Keratinocyte (primary cell): ENCODE measurements around the gene GNPNAT1. TPM values are rescaled to one million over a fixed set of nuclear protein-coding genes. Genes with fewer than 3 reads are reported as not detected.

Experiments used
- DNase-seq: peaks from one replicate; pipeline ENCODE4 v3.0.0-alpha.2; 2011; ENCODE audit warnings: low read depth, missing footprints, low spot score
- FAIRE-seq: peaks from 2 replicates; lab custom pipeline; 2011; peaks lifted over from hg19 to GRCh38; lab: Jason Lieb, UNC
- H2AFZ ChIP-seq: 2 replicates; pipeline ENCODE4 v1.6.0; 2012; ENCODE audit warnings: low read length, control low read depth, inconsistent platforms; ENCODE audit not compliant: control insufficient read depth
- H3K27ac ChIP-seq: 2 replicates; pipeline ENCODE4 v1.5.1; 2011; ENCODE audit warnings: low read length; ENCODE audit not compliant: control insufficient read depth, insufficient read depth
- H3K27me3 ChIP-seq: 3 replicates; pipeline ENCODE4 v1.6.0; 2011; ENCODE audit warnings: low read length; ENCODE audit not compliant: control insufficient read depth, insufficient read depth; ENCODE audit errors: extremely low read depth
- H3K36me3 ChIP-seq, 2 experiments: 2 replicates in 1 of 2; 3 replicates in 1 of 2; pipeline ENCODE4 v1.5.1; 2011; ENCODE audit warnings: low read length in 2 of 2, mild to moderate bottlenecking in 1 of 2; ENCODE audit not compliant: control insufficient read depth in 2 of 2, insufficient read depth in 2 of 2; ENCODE audit errors: extremely low read depth in 1 of 2
- H3K4me1 ChIP-seq: 3 replicates; pipeline ENCODE4 v1.5.1; 2011; ENCODE audit warnings: low read length; ENCODE audit not compliant: control insufficient read depth, insufficient read depth; ENCODE audit errors: extremely low read depth
- H3K4me2 ChIP-seq: 3 replicates; pipeline ENCODE4 v1.6.0; 2011; ENCODE audit warnings: low read depth, low read length; ENCODE audit not compliant: control insufficient read depth, insufficient read depth; ENCODE audit errors: extremely low read depth
- H3K4me3 ChIP-seq, 3 experiments: fragments of 200-600 bp in 1 of 3; sonication (generic) in 1 of 3; 2 replicates in 2 of 3; 3 replicates in 1 of 3; pipeline ENCODE4 v1.5.1; 2011 to 2016; ENCODE audit warnings: low read length in 3 of 3, mild to moderate bottlenecking in 3 of 3, control low read depth in 2 of 3, inconsistent platforms in 1 of 3, low read depth in 1 of 3, mixed read lengths in 1 of 3, mixed run types in 1 of 3, moderate library complexity in 1 of 3; ENCODE audit not compliant: control insufficient read depth in 2 of 3, insufficient read depth in 2 of 3; ENCODE audit errors: extremely low read depth in 1 of 3
- H3K79me2 ChIP-seq: 2 replicates; pipeline ENCODE4 v1.6.0; 2012; ENCODE audit warnings: low read length; ENCODE audit not compliant: control insufficient read depth, insufficient read depth
- H3K9ac ChIP-seq: 3 replicates; pipeline ENCODE4 v1.6.0; 2011; ENCODE audit warnings: low read length; ENCODE audit not compliant: control insufficient read depth, insufficient read depth; ENCODE audit errors: extremely low read depth
- H3K9me1 ChIP-seq: 3 replicates; pipeline ENCODE4 v1.6.0; 2011; ENCODE audit warnings: low read length; ENCODE audit not compliant: control insufficient read depth, insufficient read depth; ENCODE audit errors: extremely low read depth
- H3K9me3 ChIP-seq: 2 replicates; pipeline ENCODE4 v1.5.1; 2012; ENCODE audit warnings: low read depth, low read length; ENCODE audit not compliant: control insufficient read depth
- H4K20me1 ChIP-seq: 3 replicates; pipeline ENCODE4 v1.6.0; 2011; ENCODE audit warnings: low read length; ENCODE audit not compliant: control insufficient read depth, insufficient read depth; ENCODE audit errors: extremely low read depth
- EZH2 ChIP-seq: IDR thresholded peaks from one replicate; pipeline ENCODE4 v1.6.1; 2012; ENCODE audit warnings: inconsistent platforms, mild to moderate bottlenecking, low read length, moderate library complexity
- dilution Hi-C: fragments of 300-500 bp; cut with MboI; formaldehyde crosslinking; loops from one replicate; pipeline ENCODE4 v1.7.0; 2020; ENCODE audit warnings: low sequenced_read_pairs; ENCODE audit not compliant: extremely low pct_ligation_motif_present
- polyA plus RNA-seq, 5 experiments: library from polyadenylated mRNA; depleted of rRNA in 3 of 5; stranded (reverse) in 3 of 5; stranded (forward) in 1 of 5; unstranded in 1 of 5; fragments of >200 nt; gene quantifications; 1 replicate in 1 of 5; 2 replicates in 3 of 5; 3 replicates in 1 of 5; pipeline versions ENCODE4 v1.2.1 to v1.2.3, GENCODE V29; 2011 to 2012; ENCODE audit warnings: missing spikeins in 2 of 5, low read depth in 1 of 5, low replicate concordance in 1 of 5
- TF ChIP-seq, protein P1 (sequence below), 3 experiments: IDR thresholded peaks in 1 of 3; conservative IDR thresholded peaks in 1 of 3; optimal IDR thresholded peaks in 1 of 3; 2 replicates in 2 of 3; 3 replicates in 1 of 3; pipeline versions ENCODE3 to v1.5.1; 2011; ENCODE audit warnings: low read length in 3 of 3, mild to moderate bottlenecking in 3 of 3, moderate library complexity in 2 of 3, control low read depth in 1 of 3, inconsistent platforms in 1 of 3; ENCODE audit not compliant: insufficient read depth in 2 of 3; ENCODE audit errors: extremely low read depth in 1 of 3

Gene GNPNAT1
- polyA plus RNA-seq, 1 donor (not counting 4 experiments of a cell fraction or from before 2014, with no cell fraction given), result 45.5 TPM

DNA sequence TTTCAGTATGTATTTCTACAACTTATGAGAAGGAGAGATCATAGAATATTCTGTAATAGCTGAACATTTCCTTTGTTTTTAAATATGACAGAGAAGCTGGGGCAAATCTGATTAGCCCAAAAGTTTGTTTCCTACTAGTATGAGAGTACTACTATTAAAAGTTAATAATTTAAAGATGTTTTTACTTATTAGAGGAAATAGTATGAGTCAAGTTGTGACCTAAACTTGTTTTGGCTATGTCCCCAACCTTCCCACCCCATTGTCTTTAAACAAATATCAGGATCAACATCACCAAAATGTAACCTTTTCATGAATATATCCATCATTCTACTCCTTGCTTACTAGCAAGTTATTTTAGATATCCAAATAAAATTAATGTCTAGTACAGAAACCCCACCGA lies 10.5 kb downstream of the GNPNAT1 start:
- DNase-seq (no peak), FAIRE-seq (no peak)
- peaks cover 3 to 5% of the 10 kb centered on the region in 2 experiments for H3K36me3 ChIP-seq
- H4K20me1 ChIP-seq, result no peaks in the 10 kb centered on the region
- H3K79me2 ChIP-seq, result peaks cover 3% of the 10 kb centered on the region
- H3K9ac ChIP-seq, result no peak overlapping the region
- no peak overlapping the region for H3K4me3 ChIP-seq
- dilution Hi-C loops, result no loop called here
- no peaks in the 10 kb centered on the region for H3K4me1 ChIP-seq
- H3K27ac ChIP-seq, result no peak overlapping the region
- no peaks in the 10 kb centered on the region for H3K27me3 ChIP-seq
- no peaks in the 10 kb centered on the region for H3K9me1 ChIP-seq
- no peaks in the 10 kb centered on the region for H3K9me3 ChIP-seq
- H2AFZ ChIP-seq, result no peak overlapping the region
- no peak for TF ChIP-seq EZH2
- TF ChIP-seq, protein P1, sequence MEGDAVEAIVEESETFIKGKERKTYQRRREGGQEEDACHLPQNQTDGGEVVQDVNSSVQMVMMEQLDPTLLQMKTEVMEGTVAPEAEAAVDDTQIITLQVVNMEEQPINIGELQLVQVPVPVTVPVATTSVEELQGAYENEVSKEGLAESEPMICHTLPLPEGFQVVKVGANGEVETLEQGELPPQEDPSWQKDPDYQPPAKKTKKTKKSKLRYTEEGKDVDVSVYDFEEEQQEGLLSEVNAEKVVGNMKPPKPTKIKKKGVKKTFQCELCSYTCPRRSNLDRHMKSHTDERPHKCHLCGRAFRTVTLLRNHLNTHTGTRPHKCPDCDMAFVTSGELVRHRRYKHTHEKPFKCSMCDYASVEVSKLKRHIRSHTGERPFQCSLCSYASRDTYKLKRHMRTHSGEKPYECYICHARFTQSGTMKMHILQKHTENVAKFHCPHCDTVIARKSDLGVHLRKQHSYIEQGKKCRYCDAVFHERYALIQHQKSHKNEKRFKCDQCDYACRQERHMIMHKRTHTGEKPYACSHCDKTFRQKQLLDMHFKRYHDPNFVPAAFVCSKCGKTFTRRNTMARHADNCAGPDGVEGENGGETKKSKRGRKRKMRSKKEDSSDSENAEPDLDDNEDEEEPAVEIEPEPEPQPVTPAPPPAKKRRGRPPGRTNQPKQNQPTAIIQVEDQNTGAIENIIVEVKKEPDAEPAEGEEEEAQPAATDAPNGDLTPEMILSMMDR (optimal IDR thresholded peaks at IDR 0.05 in 1 of 3, IDR thresholded peaks at IDR 0.05 in 1 of 3, conservative IDR thresholded peaks at IDR 0.05 in 1 of 3; ENCODE audit: extremely low read depth in 1 of 3, insufficient read depth in 2 of 3, low read length in 3 of 3), result no peak
- H3K4me2 ChIP-seq, result no peak overlapping the region

DNA sequence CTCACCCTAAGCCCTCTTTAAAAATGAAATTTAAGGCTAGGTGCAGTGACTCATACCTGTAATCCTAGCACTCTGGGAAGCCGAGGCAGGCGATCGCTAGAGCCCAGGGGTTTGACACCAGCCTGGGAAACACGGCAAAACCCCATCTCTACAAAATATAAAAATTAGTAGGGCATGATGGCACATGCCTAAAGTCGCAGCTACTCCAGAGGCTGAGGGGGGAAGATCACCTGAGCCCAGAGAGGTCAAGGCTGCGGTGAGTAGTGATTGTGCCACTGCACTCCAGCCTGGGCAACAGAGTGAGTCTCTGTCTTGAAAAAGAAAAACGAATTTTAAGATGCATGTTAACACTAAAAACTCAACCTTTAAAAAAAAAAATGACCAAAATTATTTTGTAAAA lies 12.7 kb downstream of the GNPNAT1 start:
- H3K36me3 ChIP-seq, result peaks cover 3 to 8% of the 10 kb centered on the region in 2 experiments
- no peaks in the 10 kb centered on the region for H3K9me3 ChIP-seq
- H3K4me1 ChIP-seq, result no peaks in the 10 kb centered on the region
- dilution Hi-C loops, result no loop called here
- H3K27me3 ChIP-seq, result no peaks in the 10 kb centered on the region
- no peaks in the 10 kb centered on the region for H3K79me2 ChIP-seq
- H3K27ac ChIP-seq, result no peak overlapping the region
- H3K4me3 ChIP-seq, result no peak overlapping the region
- H3K4me2 ChIP-seq, result no peak overlapping the region
- no peak overlapping the region for H2AFZ ChIP-seq
- no peak overlapping the region for H3K9ac ChIP-seq
- no peak for DNase-seq
- H3K9me1 ChIP-seq, result no peaks in the 10 kb centered on the region
- TF ChIP-seq, protein P1 (optimal IDR thresholded peaks at IDR 0.05 in 1 of 3, IDR thresholded peaks at IDR 0.05 in 1 of 3, conservative IDR thresholded peaks at IDR 0.05 in 1 of 3; ENCODE audit: extremely low read depth in 1 of 3, insufficient read depth in 2 of 3, low read length in 3 of 3), result no peak
- TF ChIP-seq EZH2, result no peak
- FAIRE-seq, result no peak
- no peaks in the 10 kb centered on the region for H4K20me1 ChIP-seq
